Large intestine (tissue), 3 donors: Measurements from ENCODE around the gene COL18A1. TPM values are rescaled to one million over a fixed set of nuclear protein-coding genes. Genes with fewer than 3 reads are reported as not detected.

Experiments used
- DNase-seq, 2 donors: peaks; one replicate each; pipeline versions ENCODE4 v3.0.0 to v3.0.0-alpha.2; 2013
- H3K27ac ChIP-seq: one replicate; pipeline ENCODE4 v1.5.1; 2013; ENCODE audit warnings: low read length
- H3K27me3 ChIP-seq: 2 replicates; pipeline ENCODE4 v1.6.1; 2013; ENCODE audit warnings: low read length; ENCODE audit not compliant: control insufficient read depth, insufficient read depth
- H3K36me3 ChIP-seq: 2 replicates; pipeline ENCODE4 v1.6.1; 2013; ENCODE audit warnings: low read length; ENCODE audit not compliant: control insufficient read depth, insufficient read depth
- H3K4me1 ChIP-seq: one replicate; pipeline ENCODE4 v1.6.1; 2013; ENCODE audit warnings: low read length; ENCODE audit not compliant: control insufficient read depth, insufficient read depth
- H3K4me3 ChIP-seq: one replicate; pipeline ENCODE4 v1.5.1; 2013; ENCODE audit warnings: low read length
- H3K9me3 ChIP-seq: one replicate; pipeline ENCODE4 v1.6.1; 2013; ENCODE audit warnings: mild to moderate bottlenecking, low read depth, low read length, moderate library complexity; ENCODE audit not compliant: control insufficient read depth
- WGBS: methylation state at CpG from one replicate; pipeline ENCODE4 v1.1.5; 2013; ENCODE audit warnings: low lambda C conversion rate; ENCODE audit not compliant: insufficient coverage; 5-methylcytosine and 5-hydroxymethylcytosine counted together
- polyA plus RNA-seq: library from polyadenylated mRNA; unstranded; fragments of 120-200 nt; gene quantifications from one replicate; pipeline ENCODE4 v1.2.1, GENCODE V29; 2013

COL18A1 gene
- polyA plus RNA-seq, 1 donor = 44.4 TPM

DNA sequence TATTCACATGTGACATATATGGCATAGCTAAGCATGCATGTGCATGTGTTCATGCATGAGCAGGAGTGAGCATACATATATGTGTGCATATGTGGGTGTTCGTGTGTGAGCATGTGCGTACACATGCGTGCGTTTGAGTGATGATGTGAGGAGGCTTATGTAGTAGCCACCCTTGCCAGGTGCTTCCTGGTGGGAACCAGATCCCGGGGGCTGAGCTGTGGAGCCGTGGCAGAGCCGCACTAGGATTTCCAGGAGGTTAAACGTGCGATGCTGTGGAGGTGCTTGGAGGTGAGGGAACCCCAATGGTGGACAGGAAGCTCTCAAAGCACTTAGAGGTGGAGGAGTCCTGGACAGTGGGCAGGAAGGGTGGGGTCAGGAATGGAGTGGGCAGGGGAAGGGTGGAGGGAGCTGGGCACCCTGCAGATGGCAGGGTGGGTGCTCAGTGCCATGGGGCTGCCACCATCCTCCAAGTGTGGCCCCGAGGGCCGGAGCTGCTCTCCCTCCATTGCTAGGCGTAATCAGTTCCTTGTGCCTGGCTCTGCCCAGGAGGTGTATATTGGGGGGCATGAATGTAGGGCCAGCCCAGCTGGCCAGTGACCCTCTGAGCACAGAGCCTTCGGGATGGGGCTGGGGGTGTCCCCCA is 48.5 kb downstream of the COL18A1 start:
- H3K36me3 ChIP-seq = no peaks in the 10 kb centered on the region
- no peaks in the 10 kb centered on the region for H3K4me1 ChIP-seq
- no CpG with 5 or more reads among the region's 13 CpGs for WGBS
- no peak for DNase-seq
- no peak overlapping the region for H3K4me3 ChIP-seq
- no peaks in the 10 kb centered on the region for H3K9me3 ChIP-seq
- no peak overlapping the region for H3K27ac ChIP-seq
- H3K27me3 ChIP-seq = no peaks in the 10 kb centered on the region

DNA sequence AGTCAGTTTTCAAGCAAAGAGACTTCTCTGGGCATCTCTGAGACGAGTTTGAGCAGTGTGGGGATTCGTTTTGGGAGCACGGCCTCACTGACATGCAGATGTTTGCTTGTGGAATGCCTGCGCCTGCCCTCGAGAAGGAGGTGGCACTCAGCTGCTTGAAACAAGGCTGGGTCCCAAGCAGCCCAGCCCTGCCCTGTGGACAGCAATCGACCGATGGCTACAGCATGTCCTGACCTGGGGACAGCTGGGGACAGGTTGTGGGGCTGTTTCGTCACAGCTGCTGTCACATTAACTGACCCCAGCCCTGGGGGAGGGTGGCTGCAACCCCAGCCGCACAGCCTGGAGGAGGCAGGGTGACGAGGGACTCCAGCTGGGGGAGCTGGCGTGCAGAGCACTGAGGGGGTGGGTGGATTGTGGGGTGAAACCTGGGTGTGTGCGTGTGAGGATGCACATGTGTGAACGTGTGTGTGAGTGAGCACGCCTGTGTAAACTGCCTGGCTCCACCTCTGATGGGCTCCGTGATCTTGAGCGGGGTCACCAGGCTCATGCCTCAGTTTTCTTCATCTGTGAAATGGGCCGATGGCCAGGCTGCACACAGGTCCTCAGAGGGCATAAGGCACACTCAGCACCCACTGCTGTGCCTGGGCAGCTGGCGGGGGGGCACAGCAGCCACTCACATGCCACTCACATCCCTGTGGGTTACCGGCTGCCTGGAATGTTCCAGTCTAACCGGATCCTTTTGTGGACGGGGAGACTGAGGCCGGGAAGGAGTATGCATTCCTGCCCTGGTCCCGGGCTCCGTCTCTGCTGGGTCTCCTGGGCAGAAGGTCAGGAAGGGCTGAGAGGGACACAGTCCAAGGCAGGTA is 49.3 kb downstream of the COL18A1 start:
- no peaks in the 10 kb centered on the region for H3K36me3 ChIP-seq
- no peak overlapping the region for H3K27ac ChIP-seq
- H3K4me3 ChIP-seq = no peak overlapping the region
- DNase-seq = no peak
- H3K4me1 ChIP-seq = no peaks in the 10 kb centered on the region
- no peaks in the 10 kb centered on the region for H3K27me3 ChIP-seq
- no CpG with 5 or more reads among the region's 24 CpGs for WGBS
- H3K9me3 ChIP-seq = no peaks in the 10 kb centered on the region

DNA sequence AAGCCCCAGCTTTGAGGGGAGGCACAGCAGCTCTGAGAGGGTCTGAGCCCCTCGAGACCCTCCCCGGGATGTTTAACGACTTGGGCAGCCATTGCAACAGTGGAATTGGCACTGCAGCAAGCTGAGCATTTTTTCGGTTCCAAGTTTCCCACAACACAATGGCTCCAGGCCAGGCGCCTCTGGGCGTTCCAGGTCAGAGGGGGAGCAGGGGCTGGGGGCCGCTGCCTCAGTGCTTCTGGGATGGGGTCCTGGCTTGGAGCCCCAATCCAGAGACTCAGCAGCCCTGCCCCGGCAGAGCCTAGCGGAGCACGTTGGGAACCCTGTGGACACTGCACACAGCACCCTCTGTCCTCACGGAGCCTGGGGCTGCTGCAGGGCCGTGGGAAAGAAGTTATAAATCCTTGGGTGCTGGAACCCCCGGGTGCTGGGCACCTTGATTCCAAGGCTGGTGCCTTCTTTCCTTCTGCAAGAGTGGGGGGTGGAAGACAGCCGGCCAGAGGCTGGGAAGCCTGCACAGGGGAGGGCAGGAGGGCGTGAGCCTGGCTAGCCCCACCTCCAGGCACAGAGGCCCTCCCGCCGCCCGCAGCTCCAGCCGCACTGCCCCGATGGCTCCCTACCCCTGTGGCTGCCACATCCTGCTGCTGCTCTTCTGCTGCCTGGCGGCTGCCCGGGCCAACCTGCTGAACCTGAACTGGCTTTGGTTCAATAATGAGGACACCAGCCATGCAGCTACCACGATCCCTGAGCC is 50.1 kb downstream of the COL18A1 start:
- no peaks in the 10 kb centered on the region for H3K27me3 ChIP-seq
- H3K9me3 ChIP-seq = peaks cover 2% of the 10 kb centered on the region
- DNase-seq = no peak
- no peaks in the 10 kb centered on the region for H3K36me3 ChIP-seq
- H3K4me3 ChIP-seq = no peak overlapping the region
- H3K27ac ChIP-seq = no peak overlapping the region
- peaks cover 2% of the 10 kb centered on the region for H3K4me1 ChIP-seq
- no CpG with 5 or more reads among the region's 23 CpGs for WGBS

DNA sequence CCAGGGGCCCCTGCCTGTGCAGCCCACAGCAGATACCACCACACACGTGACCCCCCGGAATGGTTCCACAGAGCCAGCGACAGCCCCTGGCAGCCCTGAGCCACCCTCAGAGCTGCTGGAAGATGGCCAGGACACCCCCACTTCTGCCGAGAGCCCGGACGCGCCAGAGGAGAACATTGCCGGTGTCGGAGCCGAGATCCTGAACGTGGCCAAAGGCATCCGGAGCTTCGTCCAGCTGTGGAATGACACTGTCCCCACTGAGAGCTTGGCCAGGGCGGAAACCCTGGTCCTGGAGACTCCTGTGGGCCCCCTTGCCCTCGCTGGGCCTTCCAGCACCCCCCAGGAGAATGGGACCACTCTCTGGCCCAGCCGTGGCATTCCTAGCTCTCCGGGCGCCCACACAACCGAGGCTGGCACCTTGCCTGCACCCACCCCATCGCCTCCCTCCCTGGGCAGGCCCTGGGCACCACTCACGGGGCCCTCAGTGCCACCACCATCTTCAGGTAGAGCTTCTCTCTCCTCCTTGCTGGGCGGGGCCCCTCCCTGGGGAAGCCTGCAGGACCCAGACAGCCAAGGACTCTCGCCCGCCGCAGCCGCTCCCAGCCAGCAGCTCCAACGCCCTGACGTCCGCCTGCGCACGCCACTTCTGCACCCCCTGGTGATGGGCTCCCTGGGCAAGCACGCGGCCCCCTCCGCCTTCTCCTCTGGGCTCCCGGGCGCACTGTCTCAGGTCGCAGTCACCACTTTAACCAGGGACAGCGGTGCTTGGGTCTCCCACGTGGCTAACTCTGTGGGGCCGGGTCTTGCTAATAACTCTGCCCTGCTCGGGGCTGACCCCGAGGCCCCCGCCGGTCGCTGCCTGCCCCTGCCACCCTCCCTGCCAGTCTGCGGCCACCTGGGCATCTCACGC is 51.0 kb downstream of the COL18A1 start:
- Histone ChIP-seq H3K27ac (no peak overlapping the region), H3K27me3 (no peaks in the 10 kb centered on the region), H3K9me3 (peaks cover 5% of the 10 kb centered on the region), H3K4me3 (no peak overlapping the region), H3K36me3 (no peaks in the 10 kb centered on the region), H3K4me1 (peaks cover 2% of the 10 kb centered on the region)
- DNase-seq = no peak
- WGBS = no CpG with 5 or more reads among the region's 47 CpGs

DNA sequence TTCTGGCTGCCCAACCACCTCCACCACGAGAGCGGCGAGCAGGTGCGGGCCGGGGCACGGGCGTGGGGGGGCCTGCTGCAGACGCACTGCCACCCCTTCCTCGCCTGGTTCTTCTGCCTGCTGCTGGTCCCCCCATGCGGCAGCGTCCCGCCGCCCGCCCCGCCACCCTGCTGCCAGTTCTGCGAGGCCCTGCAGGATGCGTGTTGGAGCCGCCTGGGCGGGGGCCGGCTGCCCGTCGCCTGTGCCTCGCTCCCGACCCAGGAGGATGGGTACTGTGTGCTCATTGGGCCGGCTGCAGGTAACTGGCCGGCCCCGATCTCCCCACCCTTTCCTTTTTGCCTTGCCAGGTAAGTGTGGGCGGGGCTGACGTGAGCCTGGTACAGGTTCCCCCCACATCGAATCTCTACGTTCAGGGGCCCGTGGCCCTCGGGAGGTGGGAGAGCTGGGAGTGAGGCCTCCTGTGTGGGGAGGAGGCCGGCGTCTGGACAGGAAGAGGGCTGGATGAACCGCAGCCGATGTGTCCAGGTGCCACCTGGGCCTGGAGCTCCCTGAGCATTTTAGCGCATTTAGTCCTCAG is 51.7 kb downstream of the COL18A1 start:
- H3K27ac ChIP-seq = no peak overlapping the region
- peaks cover 11% of the 10 kb centered on the region for H3K9me3 ChIP-seq
- no peaks in the 10 kb centered on the region for H3K27me3 ChIP-seq
- no peak for DNase-seq
- no CpG with 5 or more reads among the region's 38 CpGs for WGBS
- H3K4me3 ChIP-seq = no peak overlapping the region
- peaks cover 2% of the 10 kb centered on the region for H3K4me1 ChIP-seq
- H3K36me3 ChIP-seq = no peaks in the 10 kb centered on the region

DNA sequence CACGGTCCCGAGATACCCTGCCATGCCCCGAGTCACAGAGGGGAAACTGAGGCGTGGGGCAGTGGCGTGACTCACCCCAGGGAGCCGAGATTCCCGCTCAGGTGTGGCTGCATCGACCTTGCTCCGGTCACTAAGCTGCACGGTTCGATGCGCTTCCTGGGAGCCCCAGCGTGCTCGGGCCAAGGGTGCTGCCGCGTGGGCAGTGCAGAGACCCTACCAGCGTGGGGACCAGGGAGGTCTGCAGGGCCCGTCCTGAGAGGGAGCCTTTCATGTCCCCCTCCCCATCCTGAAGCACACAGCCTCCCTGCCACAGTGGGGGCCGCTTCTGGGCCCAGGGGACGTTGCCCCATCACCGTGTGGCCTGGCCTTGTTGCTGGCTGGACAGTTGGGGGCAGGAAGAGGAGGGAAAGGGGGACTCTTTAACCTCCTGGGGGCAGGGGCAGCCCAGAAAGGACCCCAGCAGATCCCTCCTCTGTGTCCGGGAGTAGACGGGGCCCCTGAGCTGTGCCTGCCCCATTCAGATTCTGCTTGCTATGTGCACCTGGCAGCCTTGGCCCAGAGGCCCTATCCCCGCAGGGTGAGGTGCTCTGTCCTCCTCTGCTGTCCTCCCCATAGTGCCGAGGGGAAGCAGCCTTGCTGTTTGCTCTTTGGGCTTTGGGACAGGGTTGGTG is 52.3 kb downstream of the COL18A1 start:
- H3K27me3 ChIP-seq = no peaks in the 10 kb centered on the region
- no peaks in the 10 kb centered on the region for H3K36me3 ChIP-seq
- DNase-seq = no peak
- peaks cover 2% of the 10 kb centered on the region for H3K4me1 ChIP-seq
- no CpG with 5 or more reads among the region's 25 CpGs for WGBS
- no peak overlapping the region for H3K4me3 ChIP-seq
- H3K9me3 ChIP-seq = peaks cover 11% of the 10 kb centered on the region
- H3K27ac ChIP-seq = no peak overlapping the region

DNA sequence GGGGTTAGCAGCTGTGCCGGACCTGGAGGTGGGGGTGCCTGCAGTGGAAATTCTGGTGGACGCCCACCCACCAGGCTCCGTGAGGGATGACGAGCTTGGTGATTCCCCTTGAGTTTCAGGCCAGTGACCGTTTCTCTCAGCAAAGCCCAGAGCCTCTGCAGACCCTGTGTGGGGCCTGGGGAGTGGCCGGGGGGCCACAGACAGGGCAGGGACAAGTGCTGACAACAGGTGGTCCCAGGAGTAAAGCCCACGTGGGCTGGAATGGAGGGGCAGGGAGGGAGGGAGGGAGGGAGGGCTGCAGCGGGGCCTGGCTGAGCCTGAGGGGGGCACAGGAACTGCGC is 52.8 kb downstream of the COL18A1 start:
- WGBS = no CpG with 5 or more reads among the region's 9 CpGs
- no peaks in the 10 kb centered on the region for H3K27me3 ChIP-seq
- DNase-seq = no peak
- H3K27ac ChIP-seq = no peak overlapping the region
- H3K9me3 ChIP-seq = peaks cover 11% of the 10 kb centered on the region
- H3K36me3 ChIP-seq = no peaks in the 10 kb centered on the region
- peaks cover 2% of the 10 kb centered on the region for H3K4me1 ChIP-seq
- H3K4me3 ChIP-seq = no peak overlapping the region

DNA sequence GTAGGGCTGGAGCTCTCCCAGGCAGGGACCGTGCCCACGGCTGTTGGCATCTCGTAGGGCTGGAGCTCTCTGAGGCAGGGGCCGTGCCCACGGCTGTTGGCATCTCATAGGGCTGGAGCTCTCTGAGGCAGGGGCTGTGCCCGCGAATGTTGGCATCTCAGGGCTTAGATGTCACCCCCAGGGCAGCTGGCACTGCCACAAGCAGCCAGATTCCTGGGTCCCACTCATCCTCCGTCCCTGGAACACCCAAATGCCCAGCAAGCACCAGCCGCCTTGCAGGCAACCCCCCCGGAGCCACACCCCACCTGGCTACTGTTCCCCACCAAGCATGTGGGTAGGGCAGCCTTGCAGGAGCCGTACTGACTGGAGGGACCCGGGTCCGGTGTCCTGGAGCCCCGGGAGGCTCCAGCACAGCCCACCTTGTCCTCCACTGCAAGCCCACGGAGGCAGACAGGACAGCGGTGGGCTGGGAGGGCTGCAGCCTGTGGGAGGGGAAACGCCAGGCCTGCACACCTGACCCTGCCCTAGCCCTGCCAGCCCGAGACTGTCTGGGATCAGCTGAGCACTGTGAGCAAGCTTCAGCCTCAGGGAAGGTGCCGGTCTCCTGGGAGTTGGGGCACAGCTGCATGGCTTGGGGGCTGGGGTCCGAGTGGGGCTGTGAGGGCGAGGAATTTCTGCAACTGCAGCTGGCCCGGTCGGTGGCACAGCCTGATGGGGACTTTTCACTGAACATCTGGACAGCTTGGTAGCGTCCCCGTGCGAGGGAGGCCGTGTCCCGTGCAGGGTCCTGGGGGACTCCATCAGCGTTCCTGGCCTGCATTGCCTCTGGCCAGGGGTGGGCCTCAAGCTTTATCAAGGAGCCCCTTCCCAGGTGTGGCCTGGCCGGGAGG is 53.6 kb downstream of the COL18A1 start:
- peaks cover 2% of the 10 kb centered on the region for H3K4me1 ChIP-seq
- H3K9me3 ChIP-seq = peaks cover 11% of the 10 kb centered on the region
- H3K27ac ChIP-seq = no peak overlapping the region
- H3K4me3 ChIP-seq = no peak overlapping the region
- no CpG with 5 or more reads among the region's 30 CpGs for WGBS
- H3K27me3 ChIP-seq = no peaks in the 10 kb centered on the region
- DNase-seq = no peak
- no peaks in the 10 kb centered on the region for H3K36me3 ChIP-seq
